Esophagus muscularis mucosa (tissue), 4 donors: ENCODE measurements around the gene PSMB7. TPM values are rescaled to one million over a fixed set of nuclear protein-coding genes. Genes with fewer than 3 reads are reported as not detected.

Experiments
- DNase-seq: peaks from one replicate; pipeline ENCODE4 v3.0.0-alpha.2; 2017; ENCODE audit errors: extremely low spot score
- H3K27ac ChIP-seq, 4 donors: fragments of 200-600 bp; sonication (generic); replicated peaks in 1 of 4; 1 replicate in 3 of 4; 2 replicates in 1 of 4; pipeline ENCODE4 v1.5.1; 2016 to 2019; ENCODE audit warnings: mild to moderate bottlenecking in 1 of 4
- H3K27me3 ChIP-seq, 4 donors: fragments of 200-600 bp; sonication (generic); one replicate each; pipeline versions ENCODE4 v1.5.1 to v1.6.0; 2016 to 2019
- H3K36me3 ChIP-seq, 4 donors: fragments of 200-600 bp; sonication (generic); one replicate each; pipeline ENCODE4 v1.5.1; 2016 to 2019
- H3K4me1 ChIP-seq, 4 donors: fragments of 200-600 bp; sonication (generic); one replicate each; pipeline ENCODE4 v1.5.1; 2016 to 2019
- H3K4me3 ChIP-seq, 4 donors: fragments of 200-600 bp; sonication (generic); 1 replicate in 2 of 4; 2 replicates in 2 of 4; pipeline ENCODE4 v1.5.1; 2016 to 2019; ENCODE audit warnings: mild to moderate bottlenecking in 4 of 4, moderate library complexity in 1 of 4
- H3K9me3 ChIP-seq, 4 donors: fragments of 200-600 bp; sonication (generic); 1 replicate in 3 of 4; 2 replicates in 1 of 4; pipeline ENCODE4 v1.5.1; 2016 to 2019
- CTCF ChIP-seq, 3 experiments: fragments of 200-600 bp in 2 of 3; fragments of 450-650 bp in 1 of 3; sonication (generic) in 2 of 3; IDR thresholded peaks; one replicate each; pipeline ENCODE4 v1.5.1; 2017 to 2019; ENCODE audit warnings: antibody characterized with exemption in 3 of 3, mild to moderate bottlenecking in 2 of 3, moderate library complexity in 1 of 3
- EP300 ChIP-seq: sonication (generic); formaldehyde crosslinking; IDR thresholded peaks from one replicate; pipeline ENCODE4 v1.6.1; 2017; ENCODE audit warnings: antibody characterized with exemption
- POLR2A ChIP-seq: fragments of 450-650 bp; IDR thresholded peaks from one replicate; pipeline ENCODE4 v1.6.1; 2017; ENCODE audit warnings: antibody characterized with exemption, moderate library complexity, mild to moderate bottlenecking, low read depth
- POLR2AphosphoS5 ChIP-seq, 2 donors: sonication (generic); formaldehyde crosslinking; IDR thresholded peaks; one replicate each; pipeline ENCODE4 v1.6.1; 2017; ENCODE audit warnings: antibody characterized with exemption in 2 of 2
- WGBS: methylation state at CpG from one replicate; pipeline ENCODE4 v1.1.5; 2018; 5-methylcytosine and 5-hydroxymethylcytosine counted together
- intact Hi-C: fragments of 100-400 bp; cut with DNase I; formaldehyde crosslinking; loops from one replicate; pipeline ENCODE4 v1.15.1; 2023
- total RNA-seq, 4 donors: library from RNA; depleted of rRNA; stranded (reverse); fragments of >200 nt; gene quantifications; one replicate each; pipeline versions ENCODE4 v1.1.0 to v1.2.1, GENCODE V29; 2016

The PSMB7 gene
- total RNA-seq, 4 donors from 2014 or later = 105 to 124 (median 113) TPM

- Histone ChIP-seq H3K9me3 (no peaks in the 10 kb centered on the region), H3K27me3 (no peaks in the 10 kb centered on the region), H3K4me3 (no peak overlapping the region), H3K4me1 (peaks cover 0 to 19% (median 12%) of the 10 kb centered on the region in 4 donors), H3K27ac (no peak overlapping the region), H3K36me3 (peaks cover 0 to 29% (median 10%) of the 10 kb centered on the region in 4 donors)
- no peak for DNase-seq
- TF ChIP-seq POLR2A (no peak), POLR2AphosphoS5 (IDR thresholded peaks at IDR 0.05) (no peak), CTCF (IDR thresholded peaks at IDR 0.05) (no peak)
- WGBS = 86% methylated on average over 8 of the region's 8 CpGs
- intact Hi-C loops = no loop called here
Observed at GRCh38 chr9:124361128-124361527, 54.1 kb downstream of the PSMB7 start.

- peaks cover 0 to 26% (median 13%) of the 10 kb centered on the region in 4 donors for H3K4me1 ChIP-seq
- no peaks in the 10 kb centered on the region for H3K9me3 ChIP-seq
- intact Hi-C loops = no loop called here
- WGBS = 85% methylated on average over 10 of the region's 11 CpGs
- H3K27ac ChIP-seq = no peak overlapping the region
- TF ChIP-seq POLR2A (no peak), POLR2AphosphoS5 (IDR thresholded peaks at IDR 0.05) (no peak), CTCF (IDR thresholded peaks at IDR 0.05) (no peak), EP300 (no peak)
- no peak overlapping the region for H3K4me3 ChIP-seq
- DNase-seq = no peak
- peaks cover 0 to 32% (median 20%) of the 10 kb centered on the region in 4 donors for H3K36me3 ChIP-seq
- no peaks in the 10 kb centered on the region for H3K27me3 ChIP-seq
Observed at GRCh38 chr9:124359855-124360678, 55.2 kb downstream of the PSMB7 start.

DNA sequence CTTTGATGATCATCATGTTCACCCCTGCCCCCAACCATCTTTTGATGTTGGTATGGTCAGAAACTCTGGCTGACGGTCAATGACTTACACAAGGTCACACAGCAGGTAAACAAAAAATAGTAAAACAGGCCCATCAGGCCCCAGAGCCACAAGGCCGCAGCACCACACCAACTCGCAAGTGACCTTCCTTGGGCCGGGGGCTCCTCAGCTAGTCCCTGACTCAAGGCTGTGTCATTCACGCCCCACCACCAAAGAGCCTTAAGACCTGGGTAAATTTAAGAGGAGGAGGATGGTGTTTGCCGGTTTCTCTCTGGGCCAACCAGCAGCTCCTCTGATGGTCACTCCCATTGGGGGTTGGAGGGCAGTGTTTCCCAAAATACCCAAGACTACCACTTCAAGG lies 55.8 kb downstream of the PSMB7 start:
- H3K9me3 ChIP-seq = no peaks in the 10 kb centered on the region
- H3K27me3 ChIP-seq = no peaks in the 10 kb centered on the region
- peaks cover 4 to 32% (median 13%) of the 10 kb centered on the region in 4 donors for H3K4me1 ChIP-seq
- peaks cover 0 to 34% (median 22%) of the 10 kb centered on the region in 4 donors for H3K36me3 ChIP-seq
- no peak overlapping the region for H3K4me3 ChIP-seq
- TF ChIP-seq POLR2AphosphoS5 (IDR thresholded peaks at IDR 0.05) = no peak
- TF ChIP-seq POLR2A = no peak
- no peak for TF ChIP-seq EP300
- TF ChIP-seq CTCF (IDR thresholded peaks at IDR 0.05) = no peak
- no peak for DNase-seq
- no peak overlapping the region for H3K27ac ChIP-seq
- intact Hi-C loops = no loop called here
- 95% methylated on average over 6 of the region's 6 CpGs for WGBS

DNA sequence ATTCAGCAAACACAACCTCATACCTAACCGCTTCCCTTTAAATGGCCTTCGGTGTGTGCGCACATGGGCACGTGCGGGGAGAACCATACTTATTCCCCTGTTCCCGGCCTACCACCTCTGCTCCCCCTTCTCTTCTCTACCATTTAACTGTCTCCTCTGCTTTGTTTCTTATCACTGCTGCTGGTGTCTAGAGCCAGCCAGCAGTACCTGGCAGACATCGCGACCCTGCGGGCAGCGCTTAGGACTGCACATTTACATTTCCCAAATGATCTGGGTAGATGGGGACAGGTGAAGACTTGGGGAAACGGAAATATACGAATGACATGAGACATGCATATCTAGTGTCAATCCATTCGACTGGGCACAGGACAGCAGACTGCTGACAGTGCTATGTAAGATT lies 56.6 kb downstream of the PSMB7 start:
- intact Hi-C loops = no loop called here
- Histone ChIP-seq H3K9me3 (no peaks in the 10 kb centered on the region), H3K27me3 (no peaks in the 10 kb centered on the region), H3K4me1 (peaks cover 9 to 38% (median 17%) of the 10 kb centered on the region in 4 donors), H3K36me3 (peaks cover 2 to 36% (median 27%) of the 10 kb centered on the region in 4 donors), H3K27ac (no peak overlapping the region), H3K4me3 (no peak overlapping the region)
- TF ChIP-seq POLR2A (no peak), POLR2AphosphoS5 (IDR thresholded peaks at IDR 0.05) (no peak), EP300 (no peak), CTCF (IDR thresholded peaks at IDR 0.05) (no peak)
- no peak for DNase-seq
- WGBS = 93% methylated on average over 13 of the region's 13 CpGs
